HL-60 (cell line): ENCODE results near the gene C10orf105.

ENCODE experiments used
- DNase-seq, 2 experiments: peaks; one replicate each; pipeline ENCODE4 v3.0.0-alpha.2; 2010 to 2020; ENCODE audit warnings: low read depth in 1 of 2, low spot score in 1 of 2
- H3K27ac ChIP-seq: fragments of 250-450 bp; sonication (Bioruptor Pico); replicated peaks from 2 replicates; pipeline ENCODE4 v1.5.1; 2020; ENCODE audit warnings: mild to moderate bottlenecking, moderate library complexity
- H3K27me3 ChIP-seq: fragments of 250-450 bp; sonication (Bioruptor Pico); 2 replicates; pipeline ENCODE4 v1.5.1; 2021; ENCODE audit warnings: mild to moderate bottlenecking, moderate library complexity; ENCODE audit not compliant: insufficient read depth, poor library complexity, severe bottlenecking
- H3K4me3 ChIP-seq: replicated peaks from 2 replicates; pipeline ENCODE4 v1.5.1; 2011; ENCODE audit warnings: mild to moderate bottlenecking, control low read depth, low read length; ENCODE audit not compliant: insufficient read depth
- CTCF ChIP-seq: IDR thresholded peaks from one replicate; pipeline ENCODE4 v1.5.1; 2011; ENCODE audit warnings: low read length, control low read depth, inconsistent platforms; ENCODE audit not compliant: insufficient read depth
- GABPA ChIP-seq: IDR thresholded peaks from 2 replicates; pipeline ENCODE4 v1.6.1; 2012; ENCODE audit warnings: low read depth
- POLR2AphosphoS5 ChIP-seq: IDR thresholded peaks from 2 replicates; pipeline ENCODE4 v1.6.1; 2012; ENCODE audit warnings: low read depth
- REST ChIP-seq: IDR thresholded peaks from 2 replicates; pipeline ENCODE4 v1.6.1; 2012; ENCODE audit warnings: low read depth; ENCODE audit not compliant: insufficient replicate concordance
- SPI1 ChIP-seq: IDR thresholded peaks from 2 replicates; pipeline ENCODE4 v1.6.1; 2012; ENCODE audit warnings: low read depth, mild to moderate bottlenecking, borderline replicate concordance

C10orf105 gene

GRCh38 chr10:71737834-71738197, 18.2 kb upstream of the C10orf105 start:
- TF ChIP-seq REST (no peak), CTCF (no peak), POLR2AphosphoS5 (no peak), SPI1 (no peak), GABPA (no peak)
- H3K27me3 ChIP-seq, result no peaks in the 10 kb centered on the region
- H3K4me3 ChIP-seq, result no peak overlapping the region
- peak overlapping the region; percentile 77 for H3K27ac ChIP-seq
- peak in 1 of 2 experiments; percentile 17 for DNase-seq

GRCh38 chr10:71737001-71737833, 17.6 kb upstream of the C10orf105 start:
- H3K27me3 ChIP-seq, result no peaks in the 10 kb centered on the region
- no peak for TF ChIP-seq POLR2AphosphoS5
- no peak for TF ChIP-seq REST
- TF ChIP-seq SPI1, result no peak
- no peak for TF ChIP-seq GABPA
- TF ChIP-seq CTCF, result no peak
- no peak for DNase-seq
- H3K27ac ChIP-seq, result peak overlapping the region; percentile 77
- no peak overlapping the region for H3K4me3 ChIP-seq

- TF ChIP-seq GABPA (no peak), SPI1 (no peak), REST (no peak), POLR2AphosphoS5 (no peak), CTCF (no peak)
- Histone ChIP-seq H3K27me3 (no peaks in the 10 kb centered on the region), H3K4me3 (no peak overlapping the region), H3K27ac (peak overlapping the region; percentile 77)
- DNase-seq, result no peak
Observed at GRCh38 chr10:71736570-71736952, 17.0 kb upstream of the C10orf105 start.
